HL-60 (cell line): Measurements from ENCODE around the gene IRF1.

Source experiments
- GABPA ChIP-seq: IDR thresholded peaks from 2 replicates; pipeline ENCODE4 v1.6.1; 2012; ENCODE audit warnings: low read depth
- POLR2AphosphoS5 ChIP-seq: IDR thresholded peaks from 2 replicates; pipeline ENCODE4 v1.6.1; 2012; ENCODE audit warnings: low read depth
- TF ChIP-seq, protein P1 (sequence below): IDR thresholded peaks from 2 replicates; pipeline ENCODE4 v1.6.1; 2012; ENCODE audit warnings: low read depth; ENCODE audit not compliant: insufficient replicate concordance
- TF ChIP-seq, protein P2 (sequence below): IDR thresholded peaks from one replicate; pipeline ENCODE4 v1.5.1; 2011; ENCODE audit warnings: low read length, control low read depth, inconsistent platforms; ENCODE audit not compliant: insufficient read depth

DNA sequence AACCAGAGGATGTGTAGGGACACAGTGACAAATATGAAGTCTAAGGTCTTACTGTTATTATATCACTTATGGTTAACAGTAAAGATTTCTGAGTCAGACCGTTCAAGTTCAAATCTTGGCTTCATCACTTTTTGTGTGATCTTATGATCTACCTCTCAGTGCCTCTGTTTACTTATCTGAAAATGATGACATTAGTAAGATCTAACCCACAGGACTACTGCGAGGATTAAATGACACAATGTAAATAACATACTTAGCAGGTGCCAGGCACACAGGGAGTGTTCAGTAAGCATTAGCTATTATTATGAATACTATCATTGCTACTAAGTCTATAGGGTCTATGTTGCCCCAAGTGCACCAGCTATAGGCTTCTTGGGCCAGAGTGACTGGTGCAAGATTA lies 2.0 kb downstream of the IRF1 start:
- TF ChIP-seq, protein P1, sequence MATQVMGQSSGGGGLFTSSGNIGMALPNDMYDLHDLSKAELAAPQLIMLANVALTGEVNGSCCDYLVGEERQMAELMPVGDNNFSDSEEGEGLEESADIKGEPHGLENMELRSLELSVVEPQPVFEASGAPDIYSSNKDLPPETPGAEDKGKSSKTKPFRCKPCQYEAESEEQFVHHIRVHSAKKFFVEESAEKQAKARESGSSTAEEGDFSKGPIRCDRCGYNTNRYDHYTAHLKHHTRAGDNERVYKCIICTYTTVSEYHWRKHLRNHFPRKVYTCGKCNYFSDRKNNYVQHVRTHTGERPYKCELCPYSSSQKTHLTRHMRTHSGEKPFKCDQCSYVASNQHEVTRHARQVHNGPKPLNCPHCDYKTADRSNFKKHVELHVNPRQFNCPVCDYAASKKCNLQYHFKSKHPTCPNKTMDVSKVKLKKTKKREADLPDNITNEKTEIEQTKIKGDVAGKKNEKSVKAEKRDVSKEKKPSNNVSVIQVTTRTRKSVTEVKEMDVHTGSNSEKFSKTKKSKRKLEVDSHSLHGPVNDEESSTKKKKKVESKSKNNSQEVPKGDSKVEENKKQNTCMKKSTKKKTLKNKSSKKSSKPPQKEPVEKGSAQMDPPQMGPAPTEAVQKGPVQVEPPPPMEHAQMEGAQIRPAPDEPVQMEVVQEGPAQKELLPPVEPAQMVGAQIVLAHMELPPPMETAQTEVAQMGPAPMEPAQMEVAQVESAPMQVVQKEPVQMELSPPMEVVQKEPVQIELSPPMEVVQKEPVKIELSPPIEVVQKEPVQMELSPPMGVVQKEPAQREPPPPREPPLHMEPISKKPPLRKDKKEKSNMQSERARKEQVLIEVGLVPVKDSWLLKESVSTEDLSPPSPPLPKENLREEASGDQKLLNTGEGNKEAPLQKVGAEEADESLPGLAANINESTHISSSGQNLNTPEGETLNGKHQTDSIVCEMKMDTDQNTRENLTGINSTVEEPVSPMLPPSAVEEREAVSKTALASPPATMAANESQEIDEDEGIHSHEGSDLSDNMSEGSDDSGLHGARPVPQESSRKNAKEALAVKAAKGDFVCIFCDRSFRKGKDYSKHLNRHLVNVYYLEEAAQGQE: no peak
- TF ChIP-seq, protein P2, sequence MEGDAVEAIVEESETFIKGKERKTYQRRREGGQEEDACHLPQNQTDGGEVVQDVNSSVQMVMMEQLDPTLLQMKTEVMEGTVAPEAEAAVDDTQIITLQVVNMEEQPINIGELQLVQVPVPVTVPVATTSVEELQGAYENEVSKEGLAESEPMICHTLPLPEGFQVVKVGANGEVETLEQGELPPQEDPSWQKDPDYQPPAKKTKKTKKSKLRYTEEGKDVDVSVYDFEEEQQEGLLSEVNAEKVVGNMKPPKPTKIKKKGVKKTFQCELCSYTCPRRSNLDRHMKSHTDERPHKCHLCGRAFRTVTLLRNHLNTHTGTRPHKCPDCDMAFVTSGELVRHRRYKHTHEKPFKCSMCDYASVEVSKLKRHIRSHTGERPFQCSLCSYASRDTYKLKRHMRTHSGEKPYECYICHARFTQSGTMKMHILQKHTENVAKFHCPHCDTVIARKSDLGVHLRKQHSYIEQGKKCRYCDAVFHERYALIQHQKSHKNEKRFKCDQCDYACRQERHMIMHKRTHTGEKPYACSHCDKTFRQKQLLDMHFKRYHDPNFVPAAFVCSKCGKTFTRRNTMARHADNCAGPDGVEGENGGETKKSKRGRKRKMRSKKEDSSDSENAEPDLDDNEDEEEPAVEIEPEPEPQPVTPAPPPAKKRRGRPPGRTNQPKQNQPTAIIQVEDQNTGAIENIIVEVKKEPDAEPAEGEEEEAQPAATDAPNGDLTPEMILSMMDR: no peak
- TF ChIP-seq POLR2AphosphoS5 (no peak), GABPA (no peak)
